Measurements from ENCODE around the gene ZNF789. TPM values are rescaled to one million over a fixed set of nuclear protein-coding genes. Genes with fewer than 3 reads are reported as not detected.
A peak's percentile ranks its signal among the peaks of the same experiment; 100 is the strongest.
"Not testable (repeated sequence)": the region's sequence is repeated elsewhere in the genome, so short reads cannot be mapped to it uniquely, and the experiment has no call there.

Gene ZNF789
- polyA plus RNA-seq, 1 donor from 2014 or later, result 4.4 TPM

- Mint-ChIP-seq H3K9me3 (no peaks in the 10 kb centered on the region), H3K4me1 (peaks cover 10 to 22% (median 15%) of the 10 kb centered on the region in 3 donors), H3K27ac (peak overlapping the region in 2 of 3 donors; percentile 59 to 86)
Measured at GRCh38 chr7:99478464-99479440, 6.1 kb downstream of the ZNF789 start.

GRCh38 chr7:99485094-99485493 lies 12.4 kb downstream of the ZNF789 start:
- H3K27me3 Mint-ChIP-seq, result no peaks in the 10 kb centered on the region
- peak overlapping the region in 1 of 3 donors; percentile 69 for H3K27ac Mint-ChIP-seq
- no peak overlapping the region for H3K4me3 Mint-ChIP-seq
- no peaks in the 10 kb centered on the region for H3K9me3 Mint-ChIP-seq
- H3K4me1 Mint-ChIP-seq, result peaks cover 0 to 2% (median 1%) of the 10 kb centered on the region in 3 donors
- peaks cover 3% of the 10 kb centered on the region for H3K36me3 Mint-ChIP-seq

More at GRCh38 chr7:99478464-99479440, 6.1 kb downstream of the ZNF789 start:
- H3K4me3 Mint-ChIP-seq, result peak overlapping the region in 2 of 4 donors; percentile 45 to 58
- H3K36me3 Mint-ChIP-seq, result no peaks in the 10 kb centered on the region
- H3K27me3 Mint-ChIP-seq, result no peaks in the 10 kb centered on the region

- Mint-ChIP-seq H3K27me3 (no peaks in the 10 kb centered on the region), H3K9me3 (peaks cover 3 to 9% (median 3%) of the 10 kb centered on the region in 3 donors), H3K27ac (no peak overlapping the region), H3K36me3 (peaks cover 13% of the 10 kb centered on the region), H3K4me1 (peaks cover 0 to 5% (median 2%) of the 10 kb centered on the region in 3 donors), H3K4me3 (peak overlapping the region in 1 of 4 donors; percentile 22)
Measured at GRCh38 chr7:99489235-99489634, 16.5 kb downstream of the ZNF789 start.

- Mint-ChIP-seq H3K4me3 (no peak overlapping the region), H3K9me3 (peaks cover 3 to 9% (median 3%) of the 10 kb centered on the region in 3 donors), H3K36me3 (peaks cover 20% of the 10 kb centered on the region), H3K27ac (no peak overlapping the region), H3K4me1 (peaks cover 0 to 5% (median 2%) of the 10 kb centered on the region in 3 donors), H3K27me3 (no peaks in the 10 kb centered on the region)
Measured at GRCh38 chr7:99490878-99491277, 18.2 kb downstream of the ZNF789 start.

GRCh38 chr7:99493823-99494222 lies 21.1 kb downstream of the ZNF789 start:
- H3K36me3 Mint-ChIP-seq, result peaks cover 21% of the 10 kb centered on the region
- H3K27ac Mint-ChIP-seq, result peak overlapping the region in 2 of 3 donors; percentile 39 to 73
- H3K4me3 Mint-ChIP-seq, result no peak overlapping the region
- H3K9me3 Mint-ChIP-seq, result peaks cover 3 to 9% (median 3%) of the 10 kb centered on the region in 3 donors
- H3K4me1 Mint-ChIP-seq, result peaks cover 6 to 19% (median 13%) of the 10 kb centered on the region in 3 donors
- no peaks in the 10 kb centered on the region for H3K27me3 Mint-ChIP-seq

GRCh38 chr7:99497766-99498545 lies 25.3 kb downstream of the ZNF789 start:
- Mint-ChIP-seq H3K9me3 (peaks cover under 1 to 9% (median 3%) of the 10 kb centered on the region in 3 donors), H3K4me3 (peak overlapping the region; percentile 94 to 100 (median 98)), H3K27ac (peak overlapping the region in 2 of 3 donors; percentile 32 to 87), H3K27me3 (no peaks in the 10 kb centered on the region), H3K36me3 (peaks cover 22% of the 10 kb centered on the region), H3K4me1 (peaks cover 16 to 24% (median 18%) of the 10 kb centered on the region in 3 donors)

GRCh38 chr7:99498546-99498944 lies 25.9 kb downstream of the ZNF789 start:
- Mint-ChIP-seq H3K27me3 (no peaks in the 10 kb centered on the region), H3K27ac (peak overlapping the region; percentile 87 to 100 (median 94)), H3K36me3 (peaks cover 16% of the 10 kb centered on the region), H3K4me3 (peak overlapping the region; percentile 94 to 100 (median 98)), H3K4me1 (peaks cover 16 to 24% (median 18%) of the 10 kb centered on the region in 3 donors), H3K9me3 (peaks cover 0 to 7% (median 3%) of the 10 kb centered on the region in 3 donors)

- no peaks in the 10 kb centered on the region for H3K9me3 Mint-ChIP-seq
- peak overlapping the region; percentile 87 to 100 (median 94) for H3K27ac Mint-ChIP-seq
- H3K4me3 Mint-ChIP-seq, result peak overlapping the region; percentile 94 to 100 (median 98)
- H3K27me3 Mint-ChIP-seq, result no peaks in the 10 kb centered on the region
- H3K4me1 Mint-ChIP-seq, result peaks cover 17 to 24% (median 18%) of the 10 kb centered on the region in 3 donors
- H3K36me3 Mint-ChIP-seq, result peaks cover 12% of the 10 kb centered on the region
Measured at GRCh38 chr7:99499371-99499720, 26.7 kb downstream of the ZNF789 start.

- Mint-ChIP-seq H3K4me3 (peak within 1 kb of the TSS; percentile 94 to 100 (median 98)), H3K36me3 (peaks cover 7% of the 10 kb centered on the region), H3K27ac (peak within 1 kb of the TSS; percentile 87 to 100 (median 94)), H3K4me1 (peaks cover 18 to 24% (median 20%) of the 10 kb centered on the region in 3 donors), H3K9me3 (no peaks in the 10 kb centered on the region), H3K27me3 (no peaks in the 10 kb centered on the region)
Measured at GRCh38 chr7:99499721-99500636, 27.3 kb downstream of the ZNF789 start, which contains the start of gene ZNF394. TSS of gene ZNF394 (minus strand) at chr7:99500281. CDS start at chr7:99500093, 188 bp downstream.

- peaks cover 7% of the 10 kb centered on the region for H3K36me3 Mint-ChIP-seq
Measured at GRCh38 chr7:99500637-99501009, 27.9 kb downstream of the ZNF789 start.

GRCh38 chr7:99501236-99501635 lies 28.5 kb downstream of the ZNF789 start:
- peak overlapping the region in 2 of 3 donors; percentile 59 to 69 for H3K27ac Mint-ChIP-seq
- not testable (repeated sequence) for H3K36me3 Mint-ChIP-seq, H3K9me3 Mint-ChIP-seq, H3K27me3 Mint-ChIP-seq
- peak overlapping the region; percentile 77 to 100 (median 96) for H3K4me3 Mint-ChIP-seq
- H3K4me1 Mint-ChIP-seq, result peaks cover 27 to 31% (median 31%) of the 10 kb centered on the region in 3 donors

More at GRCh38 chr7:99500637-99501009, 27.9 kb downstream of the ZNF789 start:
- H3K4me1 Mint-ChIP-seq, result peaks cover 21 to 26% (median 25%) of the 10 kb centered on the region in 3 donors
- peak overlapping the region; percentile 87 to 100 (median 94) for H3K27ac Mint-ChIP-seq
- no peaks in the 10 kb centered on the region for H3K9me3 Mint-ChIP-seq
- peak overlapping the region; percentile 94 to 100 (median 98) for H3K4me3 Mint-ChIP-seq
- H3K27me3 Mint-ChIP-seq, result no peaks in the 10 kb centered on the region

GRCh38 chr7:99504281-99504602 lies 31.6 kb downstream of the ZNF789 start:
- peak overlapping the region; percentile 93 to 100 (median 98) for H3K27ac Mint-ChIP-seq
- H3K4me3 Mint-ChIP-seq, result peak overlapping the region; percentile 95 to 100 (median 100)
- no peaks in the 10 kb centered on the region for H3K9me3 Mint-ChIP-seq
- peaks cover 21 to 32% (median 25%) of the 10 kb centered on the region in 3 donors for H3K4me1 Mint-ChIP-seq
- H3K36me3 Mint-ChIP-seq, result peaks cover 4% of the 10 kb centered on the region
- H3K27me3 Mint-ChIP-seq, result peaks cover 2% of the 10 kb centered on the region

GRCh38 chr7:99504603-99505323 lies 32.1 kb downstream of the ZNF789 start, which contains the start of gene ZKSCAN5:
TSS of gene ZKSCAN5 (plus strand) at chr7:99504662. CDS start at chr7:99506045, 1,383 bp downstream.
- Mint-ChIP-seq H3K4me1 (peaks cover 21 to 29% (median 25%) of the 10 kb centered on the region in 3 donors), H3K27ac (peak within 1 kb of the TSS; percentile 93 to 100 (median 98)), H3K27me3 (peaks cover 2% of the 10 kb centered on the region), H3K9me3 (no peaks in the 10 kb centered on the region), H3K36me3 (peaks cover 5% of the 10 kb centered on the region), H3K4me3 (peak within 1 kb of the TSS; percentile 95 to 100 (median 100))
